RWPE2 (cell line): ENCODE data around the gene ACSM5.
"Not testable (repeated sequence)": the region's sequence is repeated elsewhere in the genome, so short reads cannot be mapped to it uniquely, and the experiment has no call there.

Experiments
- ATAC-seq: fragments of 200-7000 bp; cut with Tn5 transposase; 3 replicates; pipeline ENCODE4 v1.9.1; 2021; ENCODE audit warnings: low read depth
- DNase-seq: peaks from one replicate; pipeline ENCODE4 v3.0.0-alpha.2; 2020; ENCODE audit warnings: low spot score
- H3K27ac ChIP-seq: fragments of 450-650 bp; 2 replicates; pipeline ENCODE4 v1.5.1; 2017; ENCODE audit warnings: mild to moderate bottlenecking; ENCODE audit not compliant: poor library complexity, severe bottlenecking
- H3K27me3 ChIP-seq: fragments of 250-450 bp; sonication (Bioruptor Pico); 2 replicates; pipeline ENCODE4 v1.5.1; 2021; ENCODE audit warnings: mild to moderate bottlenecking, moderate library complexity; ENCODE audit not compliant: insufficient read depth, poor library complexity, severe bottlenecking
- H3K36me3 ChIP-seq: fragments of 250-450 bp; sonication (Bioruptor Pico); 2 replicates; pipeline ENCODE4 v1.5.1; 2020; ENCODE audit warnings: low read depth, mild to moderate bottlenecking, moderate library complexity
- H3K4me1 ChIP-seq: fragments of 250-450 bp; sonication (Bioruptor Pico); 2 replicates; pipeline ENCODE4 v1.5.1; 2021; ENCODE audit warnings: mild to moderate bottlenecking, moderate library complexity; ENCODE audit not compliant: insufficient read depth, poor library complexity, severe bottlenecking
- H3K4me3 ChIP-seq: fragments of 250-450 bp; sonication (Bioruptor Pico); 2 replicates; pipeline ENCODE4 v1.5.1; 2021; ENCODE audit warnings: mild to moderate bottlenecking, moderate library complexity; ENCODE audit not compliant: severe bottlenecking
- H3K9me3 ChIP-seq: fragments of 250-450 bp; sonication (Bioruptor Pico); 2 replicates; pipeline ENCODE4 v1.5.1; 2021; ENCODE audit warnings: mild to moderate bottlenecking, moderate library complexity; ENCODE audit not compliant: severe bottlenecking
- TF ChIP-seq, protein P1 (sequence below): fragments of 450-650 bp; IDR thresholded peaks from one replicate; pipeline ENCODE4 v1.5.1; 2017; ENCODE audit warnings: mild to moderate bottlenecking, moderate library complexity; ENCODE audit not compliant: poor library complexity, severe bottlenecking

Gene ACSM5

GRCh38 chr16:20441191-20441590 lies 31.9 kb downstream of the ACSM5 start:
- ATAC-seq (peak; percentile 38; the same call in 1 of the 3 replicates), DNase-seq (no peak)
- Histone ChIP-seq H3K9me3 (no peaks in the 10 kb centered on the region), H3K4me1 (no peaks in the 10 kb centered on the region), H3K36me3 (no peaks in the 10 kb centered on the region), H3K4me3 (no peak overlapping the region), H3K27me3 (no peaks in the 10 kb centered on the region), H3K27ac (peak overlapping the region; percentile 23)
- TF ChIP-seq, protein P1, sequence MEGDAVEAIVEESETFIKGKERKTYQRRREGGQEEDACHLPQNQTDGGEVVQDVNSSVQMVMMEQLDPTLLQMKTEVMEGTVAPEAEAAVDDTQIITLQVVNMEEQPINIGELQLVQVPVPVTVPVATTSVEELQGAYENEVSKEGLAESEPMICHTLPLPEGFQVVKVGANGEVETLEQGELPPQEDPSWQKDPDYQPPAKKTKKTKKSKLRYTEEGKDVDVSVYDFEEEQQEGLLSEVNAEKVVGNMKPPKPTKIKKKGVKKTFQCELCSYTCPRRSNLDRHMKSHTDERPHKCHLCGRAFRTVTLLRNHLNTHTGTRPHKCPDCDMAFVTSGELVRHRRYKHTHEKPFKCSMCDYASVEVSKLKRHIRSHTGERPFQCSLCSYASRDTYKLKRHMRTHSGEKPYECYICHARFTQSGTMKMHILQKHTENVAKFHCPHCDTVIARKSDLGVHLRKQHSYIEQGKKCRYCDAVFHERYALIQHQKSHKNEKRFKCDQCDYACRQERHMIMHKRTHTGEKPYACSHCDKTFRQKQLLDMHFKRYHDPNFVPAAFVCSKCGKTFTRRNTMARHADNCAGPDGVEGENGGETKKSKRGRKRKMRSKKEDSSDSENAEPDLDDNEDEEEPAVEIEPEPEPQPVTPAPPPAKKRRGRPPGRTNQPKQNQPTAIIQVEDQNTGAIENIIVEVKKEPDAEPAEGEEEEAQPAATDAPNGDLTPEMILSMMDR = no peak

DNA sequence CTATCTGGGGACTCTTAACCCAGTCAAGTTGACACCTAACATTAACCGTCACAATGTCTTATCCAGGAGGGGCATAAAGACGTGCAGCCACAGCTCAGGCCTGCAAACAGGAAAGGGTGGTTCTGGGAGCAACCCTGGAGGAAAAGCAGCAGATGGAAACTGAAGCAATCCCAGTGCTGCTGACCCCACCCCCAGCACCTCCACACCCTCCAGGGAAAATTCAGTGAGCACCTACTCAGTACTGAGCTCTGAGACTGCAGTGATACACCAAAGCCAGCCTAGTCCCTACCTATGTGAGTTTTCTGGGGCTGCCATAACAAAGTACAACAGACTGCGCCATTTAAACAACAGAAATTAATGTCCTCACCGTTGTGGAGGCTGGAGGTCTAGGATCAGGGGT lies 32.5 kb downstream of the ACSM5 start:
- not testable (repeated sequence) for H3K36me3 ChIP-seq, H3K27me3 ChIP-seq, H3K9me3 ChIP-seq, DNase-seq, ATAC-seq, H3K27ac ChIP-seq, H3K4me1 ChIP-seq, H3K4me3 ChIP-seq

- H3K9me3 ChIP-seq, DNase-seq, H3K27ac ChIP-seq, H3K4me3 ChIP-seq, ATAC-seq, H3K27me3 ChIP-seq, H3K4me1 ChIP-seq, H3K36me3 ChIP-seq: not testable (repeated sequence)
Measured at GRCh38 chr16:20446652-20447393, 37.5 kb downstream of the ACSM5 start.

DNA sequence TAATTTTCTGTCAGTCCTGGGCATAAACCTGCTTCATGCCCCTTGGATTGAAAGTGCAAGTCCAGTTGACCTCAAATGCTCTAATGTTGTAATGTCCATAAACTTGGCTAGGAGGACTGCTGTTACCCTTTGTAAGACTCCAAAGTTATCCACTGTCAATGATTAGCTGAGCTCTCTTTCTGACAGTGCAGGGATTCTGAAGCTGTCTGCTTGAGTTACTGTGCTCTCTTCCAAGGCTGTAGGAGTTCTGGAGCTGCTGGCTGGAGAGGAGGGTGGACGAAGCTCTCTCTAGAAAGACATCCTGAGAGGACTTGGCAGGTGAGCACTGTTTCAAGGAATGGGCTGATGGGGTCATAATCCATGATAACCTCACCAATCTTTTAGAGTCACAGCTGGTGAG lies 42.0 kb downstream of the ACSM5 start, which contains the start of gene ACSM2A:
Gene ACSM2A, plus strand, starts transcription at position 158 of the 400 bp plus-strand sequence. CDS start 8,594 bp downstream, outside the sequence.
- H3K4me3 ChIP-seq, H3K27ac ChIP-seq, H3K36me3 ChIP-seq, H3K9me3 ChIP-seq, H3K27me3 ChIP-seq, DNase-seq, ATAC-seq, H3K4me1 ChIP-seq: not testable (repeated sequence)

DNA sequence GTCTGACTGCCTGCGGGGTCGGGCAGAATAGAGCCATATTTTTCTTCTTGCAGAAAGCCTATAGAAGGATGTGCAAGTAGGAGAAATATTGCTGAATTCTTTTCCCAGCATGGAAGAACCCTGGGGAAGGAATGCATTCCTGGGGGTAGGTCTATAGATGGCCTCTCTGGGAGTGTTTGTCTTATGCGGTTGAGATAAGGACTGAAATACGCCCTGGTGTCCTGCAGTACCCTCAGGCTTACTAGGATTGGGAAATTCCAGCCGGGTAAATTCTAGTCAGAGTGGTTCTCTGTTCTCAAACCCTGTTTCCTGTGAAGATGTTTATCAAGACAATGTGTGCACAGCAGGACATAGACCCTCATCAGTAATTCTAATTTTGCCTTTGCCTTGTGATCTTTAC lies 44.3 kb downstream of the ACSM5 start:
- H3K27ac ChIP-seq, DNase-seq, H3K4me1 ChIP-seq, H3K9me3 ChIP-seq, H3K27me3 ChIP-seq, ATAC-seq, H3K36me3 ChIP-seq, H3K4me3 ChIP-seq: not testable (repeated sequence)

GRCh38 chr16:20459227-20459626 lies 49.9 kb downstream of the ACSM5 start:
- ATAC-seq, DNase-seq: not testable (repeated sequence)

GRCh38 chr16:20460313-20460712 lies 51.0 kb downstream of the ACSM5 start:
- not testable (repeated sequence) for H3K27ac ChIP-seq, H3K4me1 ChIP-seq, ATAC-seq

More at GRCh38 chr16:20459227-20459626, 49.9 kb downstream of the ACSM5 start:
- H3K27ac ChIP-seq, H3K4me3 ChIP-seq, H3K4me1 ChIP-seq, H3K27me3 ChIP-seq, H3K36me3 ChIP-seq, H3K9me3 ChIP-seq: not testable (repeated sequence)

DNA sequence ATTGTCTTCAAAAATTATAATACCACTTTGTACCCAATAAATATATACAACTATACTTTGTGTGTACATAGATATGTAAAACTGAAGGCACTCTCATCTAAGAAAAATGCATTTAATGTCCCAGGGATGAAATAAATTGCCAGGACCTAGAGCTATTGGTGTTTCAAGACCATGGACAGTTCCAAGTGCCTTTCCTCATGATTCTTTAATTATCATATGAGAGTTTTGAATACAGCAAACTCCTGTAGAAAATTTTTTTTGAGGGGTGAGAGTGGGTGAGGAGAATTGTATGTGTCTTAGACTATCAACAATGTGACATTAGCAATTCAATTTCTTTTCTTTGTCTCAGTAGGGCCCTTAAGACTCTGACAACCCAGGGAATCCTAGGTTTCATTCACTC lies 59.6 kb downstream of the ACSM5 start:
- not testable (repeated sequence) for H3K4me1 ChIP-seq, H3K4me3 ChIP-seq, H3K27ac ChIP-seq, DNase-seq, ATAC-seq, H3K27me3 ChIP-seq, H3K36me3 ChIP-seq, H3K9me3 ChIP-seq

More at GRCh38 chr16:20460313-20460712, 51.0 kb downstream of the ACSM5 start:
- H3K4me3 ChIP-seq, H3K36me3 ChIP-seq, H3K9me3 ChIP-seq, H3K27me3 ChIP-seq, DNase-seq: not testable (repeated sequence)

DNA sequence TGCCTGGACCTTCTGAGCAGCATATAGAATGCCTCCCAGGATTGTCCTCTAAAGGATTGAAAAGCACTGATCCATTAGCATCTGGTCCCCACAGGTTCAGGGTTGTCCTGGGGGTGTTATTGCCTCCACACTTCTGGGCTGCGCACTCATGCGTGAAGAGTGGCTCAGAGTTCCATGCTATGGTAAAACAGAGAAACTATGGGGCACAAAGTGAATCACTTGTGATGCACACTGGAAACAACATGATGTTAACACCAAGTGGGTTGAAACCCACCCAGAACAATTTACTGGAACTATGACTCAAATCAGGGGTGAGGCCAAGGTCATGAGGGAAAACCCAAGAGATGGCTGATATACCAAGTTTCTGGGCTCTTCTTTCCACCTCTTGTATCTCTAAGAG lies 60.6 kb downstream of the ACSM5 start:
- not testable (repeated sequence) for H3K27ac ChIP-seq, H3K4me1 ChIP-seq, H3K9me3 ChIP-seq, H3K4me3 ChIP-seq, ATAC-seq, H3K36me3 ChIP-seq, DNase-seq, H3K27me3 ChIP-seq

GRCh38 chr16:20470732-20471131 lies 61.4 kb downstream of the ACSM5 start:
- not testable (repeated sequence) for DNase-seq, ATAC-seq, H3K36me3 ChIP-seq, H3K9me3 ChIP-seq, H3K27ac ChIP-seq, H3K27me3 ChIP-seq, H3K4me3 ChIP-seq, H3K4me1 ChIP-seq
